Measurements from ENCODE around the gene IQSEC1. TPM values are rescaled to one million over a fixed set of nuclear protein-coding genes. Genes with fewer than 3 reads are reported as not detected.

Gene IQSEC1
- total and polyA plus RNA-seq, 2 of the 8 experiments (the other 6 are each of a cell fraction or from before 2014, with no cell fraction given) = 6.8 to 28.8 TPM

- H2BK12ac ChIP-seq (ENCODE audit: low read depth, low read length) = no peak overlapping the region
- CTCF ChIA-PET (ENCODE audit: partially characterized antibody) = interaction anchor here (0.6 to 6.2 kb wide), 21 partner anchors 10 to 230 kb away, joined by 3 to 52 read pairs (median 5); no protein-coding TSS in a partner anchor
- no peak overlapping the region for H3K9ac ChIP-seq (replicated peaks in 1 of 4; ENCODE audit: extremely low read depth in 1 of 4, low read depth in 3 of 4, low read length in 3 of 4)
- POLR2A ChIA-PET (ENCODE audit: partially characterized antibody) = interaction anchor here (0.7 to 1.0 kb wide), 2 partner anchors 12 to 82 kb away, joined by 3 to 4 read pairs; no protein-coding TSS in a partner anchor
- no peak overlapping the region for H2AFZ ChIP-seq (ENCODE audit: low read length)
- no peaks in the 10 kb centered on the region for H3K9me3 ChIP-seq (ENCODE audit: insufficient read depth in 2 of 2, low read depth in 1 of 2, low read length in 1 of 2)
- DNase-seq (ENCODE audit: low read depth in 1 of 2, low spot score in 2 of 2) (no peak), FAIRE-seq (no peak)
- H3K4me3 ChIP-seq (ENCODE audit: extremely low read depth in 1 of 4, insufficient read depth in 2 of 4, low read depth in 3 of 4, low read length in 4 of 4) = no peak overlapping the region
- H4K5ac ChIP-seq (ENCODE audit: insufficient read length, low read depth, low read length) = no peak overlapping the region
- no peaks in the 10 kb centered on the region for H3K36me3 ChIP-seq (ENCODE audit: control insufficient read depth in 2 of 4, insufficient read depth in 4 of 4, low read length in 3 of 4)
- H3K79me1 ChIP-seq (ENCODE audit: low read depth, low read length) = peaks cover 15% of the 10 kb centered on the region
- H4K20me1 ChIP-seq (replicated peaks in 1 of 2; ENCODE audit: control insufficient read depth in 1 of 2, insufficient read depth in 2 of 2, low read length in 2 of 2) = peaks cover 15 to 22% of the 10 kb centered on the region in 2 experiments
- H3K4me1 ChIP-seq (replicated peaks in 1 of 4; ENCODE audit: control insufficient read depth in 3 of 4, insufficient read depth in 4 of 4, low read length in 3 of 4) = peaks cover 0 to 9% (median 6%) of the 10 kb centered on the region in 4 experiments; a peak in 6 of 7 replicates
- no peak overlapping the region for H4K91ac ChIP-seq (replicated peaks; ENCODE audit: insufficient read length, low read length)
- H2BK20ac ChIP-seq (ENCODE audit: low read length) = no peak overlapping the region
- TF ChIP-seq CTCF (IDR thresholded peaks at IDR 0.05; ENCODE audit: control extremely low read depth in 1 of 3, insufficient read depth in 1 of 3, low read depth in 1 of 3, low read length in 3 of 3) = peak in 2 of 3 experiments; percentile 38 to 64; a peak in 3 of 4 replicates
- TF ChIP-seq EZH2 (IDR thresholded peaks at IDR 0.05; ENCODE audit: low read depth, low read length, severe bottlenecking) = no peak
- peak; percentile 11 to 30; a peak in 3 of 4 replicates for TF ChIP-seq RAD21 (IDR thresholded peaks at IDR 0.05 in 1 of 2, conservative IDR thresholded peaks at IDR 0.05 in 1 of 2; ENCODE audit: low read depth in 2 of 2, low read length in 2 of 2)
- H3K27me3 ChIP-seq (replicated peaks in 1 of 4; ENCODE audit: control insufficient read depth in 3 of 4, extremely low read depth in 1 of 4, insufficient read depth in 3 of 4, low read length in 3 of 4) = no peaks in the 10 kb centered on the region
- no peak overlapping the region for H3K4me2 ChIP-seq (ENCODE audit: insufficient read depth in 1 of 2, low read depth in 2 of 2, low read length in 2 of 2)
- peaks cover 0 to 3% of the 10 kb centered on the region in 2 experiments; a peak in 1 of 4 replicates for H3K79me2 ChIP-seq (ENCODE audit: control insufficient read depth in 1 of 2, insufficient read depth in 2 of 2, low read length in 2 of 2)
- no peak overlapping the region for H2AK5ac ChIP-seq (ENCODE audit: low read depth, low read length)
- H3K23me2 ChIP-seq (ENCODE audit: low read depth, low read length) = no peaks in the 10 kb centered on the region
- no peak overlapping the region for H3K18ac ChIP-seq (ENCODE audit: extremely low read depth, low read length)
- H3K23ac ChIP-seq (ENCODE audit: insufficient read length) = no peak overlapping the region
- no peak overlapping the region for H2BK15ac ChIP-seq (ENCODE audit: low read length)
- WGBS, 2 experiments (ENCODE audit: extremely low coverage in 1 of 2, insufficient coverage in 1 of 2, insufficient read length in 1 of 2, insufficient replicate concordance in 2 of 2, low coverage in 1 of 2, low lambda C conversion rate in 2 of 2, missing lambda C conversion rate in 1 of 2) = 90% methylated on average over 7 of the region's 7 CpGs; no CpG with 5 or more reads in 1 of the 2 experiments
- H4K8ac ChIP-seq (ENCODE audit: extremely low read depth, insufficient read depth, low read length) = no peak overlapping the region
- H3K27ac ChIP-seq (ENCODE audit: low read depth, low read length) = no peak overlapping the region
- no peak overlapping the region for H3K4ac ChIP-seq (replicated peaks; ENCODE audit: insufficient read length, low read depth, low read length)
- H3K14ac ChIP-seq (ENCODE audit: insufficient read length) = no peak overlapping the region
- H2BK5ac ChIP-seq (ENCODE audit: low read depth, low read length) = no peak overlapping the region
- H2BK120ac ChIP-seq (replicated peaks; ENCODE audit: low read depth, low read length) = no peak overlapping the region
- no peak overlapping the region for H3K56ac ChIP-seq (replicated peaks; ENCODE audit: insufficient read length, low read depth, low read length)
Measured at GRCh38 chr3:12947504-12948369, 125.5 kb downstream of the IQSEC1 start.
